ENCODE results near the gene ELMO3.

ELMO3 gene

DNA sequence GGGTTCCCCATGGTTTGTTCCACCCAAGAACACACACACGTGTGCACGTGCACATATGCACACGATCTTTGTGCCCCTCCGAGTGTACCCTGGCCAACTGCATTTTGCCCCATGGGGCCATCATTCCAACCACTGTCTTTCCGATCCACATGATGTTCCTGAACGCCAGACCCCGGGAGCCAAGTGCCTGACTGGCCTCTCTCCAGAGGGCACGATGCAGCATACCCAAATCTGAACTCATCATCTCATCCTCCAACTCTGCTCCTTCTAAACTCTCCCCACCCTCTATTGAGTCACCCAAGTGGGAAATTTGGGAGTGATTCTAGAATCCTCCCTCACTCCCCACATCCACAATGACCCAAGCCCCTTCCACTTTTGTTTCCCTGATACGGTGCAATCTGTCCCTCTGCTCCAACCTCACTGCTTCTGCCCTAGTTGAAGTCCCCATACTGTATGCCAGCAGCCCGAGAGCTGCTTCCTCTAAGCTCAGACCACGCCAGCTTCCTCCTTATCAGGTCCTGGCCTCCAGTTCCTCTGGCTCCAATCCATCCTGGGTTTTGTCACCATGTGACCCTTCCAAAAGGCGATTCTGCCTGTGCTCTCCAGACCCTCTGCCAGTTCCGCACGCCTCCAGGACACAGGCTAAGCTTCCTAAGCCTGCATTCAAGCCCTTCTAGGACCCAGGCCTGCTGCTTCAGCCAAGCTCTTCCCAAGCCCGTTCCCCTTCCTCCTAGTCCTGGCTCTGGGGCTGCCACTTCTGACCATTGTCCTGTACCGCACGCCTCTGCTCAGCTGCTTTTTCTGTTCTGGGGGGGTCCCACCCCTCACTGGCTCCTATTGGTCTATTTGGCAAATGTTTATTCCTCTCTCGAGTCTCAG lies 17.9 kb downstream of the ELMO3 start:
- Histone ChIP-seq H3K9me3 (ENCODE audit: control insufficient read depth in 2 of 2, low read length in 2 of 2) (no peaks in the 10 kb centered on the region), H3K9ac (ENCODE audit: low read depth in 1 of 2, low read length in 2 of 2) (no peak overlapping the region), H3K36me3 (ENCODE audit: control insufficient read depth in 2 of 2, insufficient read depth in 2 of 2, low read length in 2 of 2) (no peaks in the 10 kb centered on the region), H3K4me1 (ENCODE audit: control insufficient read depth in 2 of 2, insufficient read depth in 2 of 2, low read length in 2 of 2) (peaks cover 0 to 2% of the 10 kb centered on the region in 2 donors), H3K27me3 (ENCODE audit: control insufficient read depth in 2 of 2, insufficient read depth in 2 of 2, low read length in 2 of 2) (no peaks in the 10 kb centered on the region), H3K4me3 (ENCODE audit: low read length in 2 of 2) (no peak overlapping the region), H3K27ac (ENCODE audit: low read depth in 2 of 2, low read length in 2 of 2) (no peak overlapping the region)

DNA sequence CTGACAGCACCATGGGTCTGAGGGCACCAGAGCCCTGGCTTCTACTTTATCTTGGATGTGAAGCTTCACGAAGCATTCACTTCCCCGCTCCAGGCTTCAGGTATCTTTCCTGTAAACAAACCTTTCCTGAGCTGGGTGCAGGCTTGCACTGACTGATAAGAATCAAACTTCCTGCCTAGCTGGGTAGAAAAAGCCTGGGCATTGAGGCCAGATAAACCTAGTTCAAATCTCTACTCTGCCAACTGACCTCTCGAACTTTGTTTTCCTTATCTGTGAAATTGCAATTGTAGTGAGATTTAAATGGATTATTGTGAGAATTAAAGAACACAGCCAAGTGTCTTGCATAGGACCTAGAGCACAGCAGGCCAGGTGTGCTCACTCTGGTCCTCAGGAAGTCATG lies 25.1 kb downstream of the ELMO3 start:
- no peak overlapping the region for H3K4me3 ChIP-seq (ENCODE audit: low read length in 2 of 2)
- H3K36me3 ChIP-seq (ENCODE audit: control insufficient read depth in 2 of 2, insufficient read depth in 2 of 2, low read length in 2 of 2): peaks cover 9% of the 10 kb centered on the region in 2 donors
- no peak overlapping the region for H3K27ac ChIP-seq (ENCODE audit: low read depth in 2 of 2, low read length in 2 of 2)
- no peak overlapping the region for H3K9ac ChIP-seq (ENCODE audit: low read depth in 1 of 2, low read length in 2 of 2)
- H3K4me1 ChIP-seq (ENCODE audit: control insufficient read depth in 2 of 2, insufficient read depth in 2 of 2, low read length in 2 of 2): peaks cover 15 to 17% of the 10 kb centered on the region in 2 donors
- H3K27me3 ChIP-seq (ENCODE audit: control insufficient read depth in 2 of 2, insufficient read depth in 2 of 2, low read length in 2 of 2): no peaks in the 10 kb centered on the region
- H3K9me3 ChIP-seq (ENCODE audit: control insufficient read depth in 2 of 2, low read length in 2 of 2): no peaks in the 10 kb centered on the region

DNA sequence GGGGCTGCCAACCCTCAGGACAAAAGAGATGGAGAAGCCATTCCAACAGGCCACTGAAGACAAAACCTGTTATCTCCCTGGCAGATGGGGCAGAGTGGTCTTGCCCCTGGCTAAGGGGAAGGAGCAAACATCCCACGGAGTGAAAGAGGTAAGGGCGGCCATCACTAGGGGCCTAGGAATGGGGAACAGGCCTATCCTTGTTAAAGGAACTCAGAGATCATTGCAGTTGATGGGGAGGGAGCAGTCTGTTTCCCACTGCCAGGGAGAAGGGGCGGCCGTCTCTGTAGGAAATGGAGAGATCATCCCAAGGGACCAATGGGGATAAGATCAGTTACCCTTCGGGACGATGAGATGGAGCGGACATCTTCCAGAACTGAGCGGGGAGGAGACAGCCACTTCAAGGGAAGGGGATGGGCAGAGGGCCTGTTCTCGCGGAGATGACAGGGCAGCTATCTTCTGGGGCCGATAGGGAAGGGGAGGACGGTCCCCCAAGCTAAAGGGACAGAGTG lies 27.4 kb downstream of the ELMO3 start:
- peak overlapping the region; percentile 93 to 99 for H3K4me3 ChIP-seq (ENCODE audit: low read length in 2 of 2)
- H3K36me3 ChIP-seq (ENCODE audit: control insufficient read depth in 2 of 2, insufficient read depth in 2 of 2, low read length in 2 of 2): peaks cover 32 to 33% of the 10 kb centered on the region in 2 donors
- peak overlapping the region; percentile 63 to 80 for H3K27ac ChIP-seq (ENCODE audit: low read depth in 2 of 2, low read length in 2 of 2)
- no peaks in the 10 kb centered on the region for H3K9me3 ChIP-seq (ENCODE audit: control insufficient read depth in 2 of 2, low read length in 2 of 2)
- peak overlapping the region; percentile 65 to 87 for H3K9ac ChIP-seq (ENCODE audit: low read depth in 1 of 2, low read length in 2 of 2)
- H3K4me1 ChIP-seq (ENCODE audit: control insufficient read depth in 2 of 2, insufficient read depth in 2 of 2, low read length in 2 of 2): peaks cover 15 to 17% of the 10 kb centered on the region in 2 donors
- H3K27me3 ChIP-seq (ENCODE audit: control insufficient read depth in 2 of 2, insufficient read depth in 2 of 2, low read length in 2 of 2): no peaks in the 10 kb centered on the region

DNA sequence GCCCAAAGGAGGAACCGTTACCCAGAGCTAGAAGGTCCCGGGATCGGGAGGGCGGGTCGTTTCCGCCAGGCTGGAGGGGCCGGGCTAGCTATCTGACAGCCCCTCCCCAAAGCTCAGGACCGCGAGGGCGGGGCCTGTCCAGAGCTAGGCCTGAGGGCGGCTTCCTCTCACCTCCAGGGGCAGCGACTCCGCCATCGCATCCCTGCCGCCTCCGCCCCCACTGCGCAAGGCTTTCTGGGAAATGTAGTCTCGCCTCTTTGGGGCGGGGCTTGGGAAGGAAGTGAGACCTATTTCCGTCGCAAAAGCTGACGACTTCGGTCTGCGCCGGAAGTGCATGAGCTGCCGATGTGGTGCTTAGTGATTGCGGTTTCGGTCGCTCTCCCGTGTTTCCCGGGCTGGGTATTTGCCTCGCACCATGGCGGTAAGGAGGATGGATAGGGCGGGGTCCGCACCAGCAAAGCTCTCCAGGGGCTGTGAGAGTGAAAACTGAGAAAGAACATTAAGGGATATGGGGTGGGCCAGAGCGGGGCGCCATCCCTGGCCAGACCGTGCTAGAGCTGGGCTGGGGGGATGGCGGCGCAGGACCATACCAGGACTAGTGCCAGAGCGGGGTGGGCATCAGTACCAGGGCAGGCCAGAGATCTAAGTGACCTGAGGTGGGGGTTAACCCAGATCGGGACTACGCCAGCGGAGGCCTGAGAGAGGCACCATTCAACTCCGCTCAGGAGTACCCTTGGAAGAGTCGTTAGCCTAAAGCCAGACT lies 28.1 kb downstream of the ELMO3 start, which contains the start of gene TMEM208:
TMEM208 (plus strand) TSS at position 327 of the 763 bp plus-strand sequence; CDS start at position 416, 89 bp downstream.
- H3K27me3 ChIP-seq (ENCODE audit: control insufficient read depth in 2 of 2, insufficient read depth in 2 of 2, low read length in 2 of 2): no peaks in the 10 kb centered on the region
- H3K36me3 ChIP-seq (ENCODE audit: control insufficient read depth in 2 of 2, insufficient read depth in 2 of 2, low read length in 2 of 2): peaks cover 39% of the 10 kb centered on the region in 2 donors
- H3K9me3 ChIP-seq (ENCODE audit: control insufficient read depth in 2 of 2, low read length in 2 of 2): no peaks in the 10 kb centered on the region
- H3K4me1 ChIP-seq (ENCODE audit: control insufficient read depth in 2 of 2, insufficient read depth in 2 of 2, low read length in 2 of 2): peaks cover 15 to 17% of the 10 kb centered on the region in 2 donors
- peak within 1 kb of the TSS; percentile 93 to 99 for H3K4me3 ChIP-seq (ENCODE audit: low read length in 2 of 2)
- H3K9ac ChIP-seq (ENCODE audit: low read depth in 1 of 2, low read length in 2 of 2): peak within 1 kb of the TSS; percentile 87 to 92
- peak within 1 kb of the TSS; percentile 63 to 80 for H3K27ac ChIP-seq (ENCODE audit: low read depth in 2 of 2, low read length in 2 of 2)

DNA sequence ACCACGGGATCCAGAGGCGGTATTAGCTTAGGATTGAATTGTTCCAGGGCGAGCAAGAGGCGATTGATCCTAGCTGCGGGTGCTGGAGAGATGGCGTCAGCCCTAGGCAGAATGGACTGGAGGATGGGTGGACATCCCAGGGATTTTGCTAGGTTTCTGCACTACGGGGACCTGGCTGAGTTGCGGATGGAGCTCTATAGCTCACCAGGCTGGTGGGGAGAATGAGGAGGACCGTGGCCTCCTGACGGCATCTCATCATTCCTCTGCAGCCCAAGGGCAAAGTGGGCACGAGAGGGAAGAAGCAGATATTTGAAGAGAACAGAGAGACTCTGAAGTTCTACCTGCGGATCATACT lies 28.6 kb downstream of the ELMO3 start:
- peaks cover 15 to 17% of the 10 kb centered on the region in 2 donors for H3K4me1 ChIP-seq (ENCODE audit: control insufficient read depth in 2 of 2, insufficient read depth in 2 of 2, low read length in 2 of 2)
- peak overlapping the region in 1 of 2 donors; percentile 80 for H3K27ac ChIP-seq (ENCODE audit: low read depth in 2 of 2, low read length in 2 of 2)
- peak overlapping the region; percentile 87 to 92 for H3K9ac ChIP-seq (ENCODE audit: low read depth in 1 of 2, low read length in 2 of 2)
- no peaks in the 10 kb centered on the region for H3K9me3 ChIP-seq (ENCODE audit: control insufficient read depth in 2 of 2, low read length in 2 of 2)
- peak overlapping the region; percentile 93 to 99 for H3K4me3 ChIP-seq (ENCODE audit: low read length in 2 of 2)
- peaks cover 39 to 41% of the 10 kb centered on the region in 2 donors for H3K36me3 ChIP-seq (ENCODE audit: control insufficient read depth in 2 of 2, insufficient read depth in 2 of 2, low read length in 2 of 2)
- no peaks in the 10 kb centered on the region for H3K27me3 ChIP-seq (ENCODE audit: control insufficient read depth in 2 of 2, insufficient read depth in 2 of 2, low read length in 2 of 2)

DNA sequence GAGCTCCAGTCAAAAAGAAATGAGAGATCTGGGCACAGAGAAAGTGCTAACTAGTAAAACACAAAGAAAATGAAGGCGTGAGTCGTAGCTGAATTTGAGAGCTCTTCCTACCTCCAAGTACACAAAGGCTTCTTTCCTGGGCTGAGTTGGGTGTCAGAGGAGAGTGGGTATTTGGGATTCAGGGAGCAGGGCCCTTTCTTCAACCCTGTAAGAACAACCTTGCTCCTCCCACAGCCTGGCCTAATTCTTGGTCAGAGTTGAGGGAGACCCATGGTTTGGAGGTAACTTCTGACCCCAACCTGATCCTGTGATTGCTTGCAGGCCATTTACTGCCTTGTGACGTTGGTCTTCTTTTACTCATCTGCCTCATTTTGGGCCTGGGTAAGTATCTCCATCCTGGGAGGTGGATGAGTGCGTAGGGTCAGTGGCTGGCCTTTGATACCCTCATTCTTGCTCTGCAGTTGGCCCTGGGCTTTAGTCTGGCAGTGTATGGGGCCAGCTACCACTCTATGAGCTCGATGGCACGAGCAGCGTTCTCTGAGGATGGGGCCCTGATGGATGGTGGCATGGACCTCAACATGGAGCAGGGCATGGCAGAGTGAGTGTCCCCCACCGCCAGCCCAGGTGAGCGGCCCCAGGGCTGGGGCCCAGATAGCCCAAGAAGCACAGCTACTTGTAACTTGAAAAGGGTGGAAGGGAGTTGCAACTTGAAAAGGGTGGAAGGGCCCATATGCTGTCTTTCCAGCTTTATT lies 29.3 kb downstream of the ELMO3 start:
- Histone ChIP-seq H3K36me3 (ENCODE audit: control insufficient read depth in 2 of 2, insufficient read depth in 2 of 2, low read length in 2 of 2) (peaks cover 39 to 42% of the 10 kb centered on the region in 2 donors), H3K27me3 (ENCODE audit: control insufficient read depth in 2 of 2, insufficient read depth in 2 of 2, low read length in 2 of 2) (no peaks in the 10 kb centered on the region), H3K4me3 (ENCODE audit: low read length in 2 of 2) (peak overlapping the region; percentile 93 to 99), H3K27ac (ENCODE audit: low read depth in 2 of 2, low read length in 2 of 2) (no peak overlapping the region), H3K9me3 (ENCODE audit: control insufficient read depth in 2 of 2, low read length in 2 of 2) (no peaks in the 10 kb centered on the region), H3K9ac (ENCODE audit: low read depth in 1 of 2, low read length in 2 of 2) (peak overlapping the region in 1 of 2 donors; percentile 92), H3K4me1 (ENCODE audit: control insufficient read depth in 2 of 2, insufficient read depth in 2 of 2, low read length in 2 of 2) (peaks cover 15 to 17% of the 10 kb centered on the region in 2 donors)

DNA sequence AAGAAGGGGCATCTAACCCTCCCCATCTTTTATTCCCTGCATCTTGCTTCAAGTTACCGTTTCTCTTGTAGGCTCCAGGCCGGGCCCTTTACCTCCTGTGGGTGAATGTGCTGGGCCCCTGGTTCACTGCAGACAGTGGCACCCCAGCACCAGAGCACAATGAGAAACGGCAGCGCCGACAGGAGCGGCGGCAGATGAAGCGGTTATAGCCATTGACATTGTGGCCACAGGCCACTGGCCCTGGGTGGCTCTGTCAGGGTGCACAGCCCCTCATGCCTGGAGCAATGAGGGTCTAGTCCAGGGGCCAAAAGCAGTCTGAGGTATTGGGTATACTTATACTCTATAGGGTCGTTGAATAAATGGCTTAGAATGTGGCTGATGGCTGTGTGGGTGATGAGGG lies 30.0 kb downstream of the ELMO3 start:
- no peak overlapping the region for H3K9ac ChIP-seq (ENCODE audit: low read depth in 1 of 2, low read length in 2 of 2)
- no peak overlapping the region for H3K4me3 ChIP-seq (ENCODE audit: low read length in 2 of 2)
- H3K9me3 ChIP-seq (ENCODE audit: control insufficient read depth in 2 of 2, low read length in 2 of 2): no peaks in the 10 kb centered on the region
- no peaks in the 10 kb centered on the region for H3K27me3 ChIP-seq (ENCODE audit: control insufficient read depth in 2 of 2, insufficient read depth in 2 of 2, low read length in 2 of 2)
- H3K4me1 ChIP-seq (ENCODE audit: control insufficient read depth in 2 of 2, insufficient read depth in 2 of 2, low read length in 2 of 2): peaks cover 15 to 17% of the 10 kb centered on the region in 2 donors
- H3K27ac ChIP-seq (ENCODE audit: low read depth in 2 of 2, low read length in 2 of 2): no peak overlapping the region
- peaks cover 43 to 48% of the 10 kb centered on the region in 2 donors for H3K36me3 ChIP-seq (ENCODE audit: control insufficient read depth in 2 of 2, insufficient read depth in 2 of 2, low read length in 2 of 2)

DNA sequence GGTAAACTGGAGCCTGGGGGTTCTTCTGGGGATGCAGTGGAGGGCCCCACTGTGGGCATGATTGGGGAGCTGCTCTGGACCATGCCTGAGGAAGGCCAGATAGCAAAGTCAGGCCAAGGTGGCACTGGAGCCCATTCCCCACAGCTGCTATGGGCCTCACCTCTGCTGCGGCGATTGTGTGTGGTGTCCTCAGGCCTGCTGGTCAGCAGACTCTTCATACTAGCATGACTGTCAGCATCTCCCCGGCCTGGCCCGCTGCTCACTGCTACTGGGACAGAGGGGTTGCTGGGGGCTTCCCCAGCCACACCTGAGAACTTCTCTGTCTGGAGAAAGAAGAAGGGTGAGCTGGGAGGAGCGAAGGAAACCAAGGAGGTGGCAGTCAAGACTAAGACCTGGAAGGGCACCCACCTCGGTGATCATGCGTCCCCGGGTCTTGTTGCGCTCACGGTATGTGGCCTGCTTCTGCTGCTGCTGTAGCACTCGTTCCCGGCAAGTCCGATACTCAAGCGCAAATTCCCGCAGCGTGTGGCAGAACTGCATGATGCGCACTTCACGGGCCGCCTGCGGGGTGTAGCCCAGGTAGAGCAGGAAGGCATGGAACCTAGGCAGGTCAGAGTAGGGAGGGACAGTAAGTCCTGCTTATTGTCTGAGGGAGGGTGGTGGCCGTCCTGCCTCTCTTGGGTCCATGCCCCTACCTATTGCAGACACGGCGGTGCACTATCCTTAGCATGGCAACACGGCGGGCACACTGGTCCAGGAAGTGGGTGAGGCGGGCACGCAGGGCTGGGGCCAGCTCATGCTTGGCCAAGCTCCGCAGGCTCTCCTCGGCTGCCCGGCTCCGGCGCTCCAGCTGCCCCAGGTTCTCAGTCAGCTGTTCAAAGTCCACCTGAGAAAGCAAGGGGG lies 31.2 kb downstream of the ELMO3 start:
- H3K27me3 ChIP-seq (ENCODE audit: control insufficient read depth in 2 of 2, insufficient read depth in 2 of 2, low read length in 2 of 2): no peaks in the 10 kb centered on the region
- no peak overlapping the region for H3K9ac ChIP-seq (ENCODE audit: low read depth in 1 of 2, low read length in 2 of 2)
- no peaks in the 10 kb centered on the region for H3K9me3 ChIP-seq (ENCODE audit: control insufficient read depth in 2 of 2, low read length in 2 of 2)
- H3K4me1 ChIP-seq (ENCODE audit: control insufficient read depth in 2 of 2, insufficient read depth in 2 of 2, low read length in 2 of 2): peaks cover 14 to 15% of the 10 kb centered on the region in 2 donors
- no peak overlapping the region for H3K27ac ChIP-seq (ENCODE audit: low read depth in 2 of 2, low read length in 2 of 2)
- H3K36me3 ChIP-seq (ENCODE audit: control insufficient read depth in 2 of 2, insufficient read depth in 2 of 2, low read length in 2 of 2): peaks cover 43 to 58% of the 10 kb centered on the region in 2 donors
- H3K4me3 ChIP-seq (ENCODE audit: low read length in 2 of 2): no peak overlapping the region
